ENCODE data around the gene CELF5.

The CELF5 gene

DNA sequence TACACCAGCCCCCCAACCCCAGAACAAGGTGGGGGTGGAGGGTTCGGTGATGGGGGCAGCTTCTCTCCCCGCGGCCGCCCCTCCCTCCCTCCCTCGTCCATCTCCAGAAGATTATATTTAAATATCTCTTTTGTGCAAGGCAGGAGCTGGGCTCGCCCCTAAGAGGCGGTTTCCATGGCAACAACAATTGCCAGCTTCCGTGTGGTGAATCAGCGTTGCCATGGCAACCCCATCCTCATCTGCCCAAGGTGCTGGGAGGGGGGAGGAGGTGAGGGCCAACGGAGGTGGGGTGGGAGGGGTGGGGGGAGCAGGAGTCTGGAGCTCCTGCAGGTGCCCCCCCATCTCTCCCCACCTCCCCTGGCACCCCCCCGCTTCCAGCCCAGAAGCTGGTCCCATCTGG, 46.4 kb downstream of the CELF5 start:
- no peaks in the 10 kb centered on the region for H3K9me3 ChIP-seq (ENCODE audit: control insufficient read depth, insufficient read depth, low read depth, low read length)
- TF ChIP-seq ZNF175 (tag by site-specific recombination; IDR thresholded peaks at IDR 0.05) (no peak), REPIN1 (tag by site-specific recombination; IDR thresholded peaks at IDR 0.05; ENCODE audit: low read depth) (no peak), EGR2 (tag by site-specific recombination; IDR thresholded peaks at IDR 0.05; ENCODE audit: low read depth) (no peak), OVOL3 (tag by site-specific recombination; IDR thresholded peaks at IDR 0.05) (no peak), SALL2 (tag by site-specific recombination; IDR thresholded peaks at IDR 0.05; ENCODE audit: borderline replicate concordance) (no peak)
- no peaks in the 10 kb centered on the region for H3K36me3 ChIP-seq (ENCODE audit: control insufficient read depth in 2 of 2, insufficient read depth in 1 of 2, low read length in 2 of 2)
- H3K27ac ChIP-seq (ENCODE audit: extremely low read depth, low read depth, low read length) = no peak overlapping the region
- POLR2A ChIA-PET = interaction anchor here (0.6 kb wide), 1 partner anchor 181 kb away, joined by 6 read pairs; no protein-coding TSS in a partner anchor
- no peak overlapping the region for H3K4me3 ChIP-seq (ENCODE audit: low read depth, low read length)
- peaks cover 2% of the 10 kb centered on the region; the same call in 1 of the 2 replicates for H3K4me1 ChIP-seq (ENCODE audit: control insufficient read depth, insufficient read depth, low read length)
- CTCF ChIA-PET = interaction anchor here (1.1 to 1.2 kb wide), 2 partner anchors 20 to 158 kb away, joined by 3 to 4 read pairs; no protein-coding TSS in a partner anchor

DNA sequence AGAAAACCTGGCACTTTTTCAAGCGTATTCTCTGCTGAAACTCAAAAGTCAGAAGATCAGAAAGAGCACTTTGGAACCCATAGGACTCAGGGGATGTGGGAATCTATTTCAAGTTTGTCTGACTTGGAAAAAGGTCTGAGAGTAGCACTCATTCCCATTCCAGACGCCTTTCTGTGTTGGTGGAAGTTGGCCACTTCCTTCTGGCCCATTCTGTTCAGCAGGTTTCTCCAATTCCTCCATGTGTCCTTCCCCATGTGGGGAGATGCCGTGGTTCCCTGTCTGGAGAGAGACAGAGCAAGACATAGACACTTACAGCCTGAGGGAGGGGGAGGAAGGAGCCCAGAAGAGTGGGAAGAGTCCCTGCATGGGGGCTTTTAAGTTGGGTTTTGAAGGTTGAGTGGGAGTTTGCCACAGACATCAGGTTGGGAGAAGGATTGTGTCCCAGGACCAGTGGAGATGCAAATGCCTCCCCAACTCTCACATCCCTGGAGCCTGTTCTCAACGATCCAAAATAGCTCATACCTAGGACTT, 48.0 kb downstream of the CELF5 start:
- H3K4me3 ChIP-seq (ENCODE audit: low read depth, low read length) = no peak overlapping the region
- ChIA-PET CTCF (interaction anchor here (0.6 to 1.1 kb wide), 2 partner anchors 20 to 129 kb away, joined by 3 to 4 read pairs; no protein-coding TSS in a partner anchor), POLR2A (interaction anchor here (0.5 kb wide), 1 partner anchor 11 kb away, joined by 3 read pairs; no protein-coding TSS in a partner anchor)
- no peak overlapping the region for H3K27ac ChIP-seq (ENCODE audit: extremely low read depth, low read depth, low read length)
- no peaks in the 10 kb centered on the region for H3K9me3 ChIP-seq (ENCODE audit: control insufficient read depth, insufficient read depth, low read depth, low read length)
- H3K4me1 ChIP-seq (ENCODE audit: control insufficient read depth, insufficient read depth, low read length) = no peaks in the 10 kb centered on the region
- no peaks in the 10 kb centered on the region for H3K36me3 ChIP-seq (ENCODE audit: control insufficient read depth in 2 of 2, insufficient read depth in 1 of 2, low read length in 2 of 2)
- peak; percentile 60 for TF ChIP-seq ZFP3 (tag by site-specific recombination; IDR thresholded peaks at IDR 0.05; ENCODE audit: low read depth)
- TF ChIP-seq, protein P1, sequence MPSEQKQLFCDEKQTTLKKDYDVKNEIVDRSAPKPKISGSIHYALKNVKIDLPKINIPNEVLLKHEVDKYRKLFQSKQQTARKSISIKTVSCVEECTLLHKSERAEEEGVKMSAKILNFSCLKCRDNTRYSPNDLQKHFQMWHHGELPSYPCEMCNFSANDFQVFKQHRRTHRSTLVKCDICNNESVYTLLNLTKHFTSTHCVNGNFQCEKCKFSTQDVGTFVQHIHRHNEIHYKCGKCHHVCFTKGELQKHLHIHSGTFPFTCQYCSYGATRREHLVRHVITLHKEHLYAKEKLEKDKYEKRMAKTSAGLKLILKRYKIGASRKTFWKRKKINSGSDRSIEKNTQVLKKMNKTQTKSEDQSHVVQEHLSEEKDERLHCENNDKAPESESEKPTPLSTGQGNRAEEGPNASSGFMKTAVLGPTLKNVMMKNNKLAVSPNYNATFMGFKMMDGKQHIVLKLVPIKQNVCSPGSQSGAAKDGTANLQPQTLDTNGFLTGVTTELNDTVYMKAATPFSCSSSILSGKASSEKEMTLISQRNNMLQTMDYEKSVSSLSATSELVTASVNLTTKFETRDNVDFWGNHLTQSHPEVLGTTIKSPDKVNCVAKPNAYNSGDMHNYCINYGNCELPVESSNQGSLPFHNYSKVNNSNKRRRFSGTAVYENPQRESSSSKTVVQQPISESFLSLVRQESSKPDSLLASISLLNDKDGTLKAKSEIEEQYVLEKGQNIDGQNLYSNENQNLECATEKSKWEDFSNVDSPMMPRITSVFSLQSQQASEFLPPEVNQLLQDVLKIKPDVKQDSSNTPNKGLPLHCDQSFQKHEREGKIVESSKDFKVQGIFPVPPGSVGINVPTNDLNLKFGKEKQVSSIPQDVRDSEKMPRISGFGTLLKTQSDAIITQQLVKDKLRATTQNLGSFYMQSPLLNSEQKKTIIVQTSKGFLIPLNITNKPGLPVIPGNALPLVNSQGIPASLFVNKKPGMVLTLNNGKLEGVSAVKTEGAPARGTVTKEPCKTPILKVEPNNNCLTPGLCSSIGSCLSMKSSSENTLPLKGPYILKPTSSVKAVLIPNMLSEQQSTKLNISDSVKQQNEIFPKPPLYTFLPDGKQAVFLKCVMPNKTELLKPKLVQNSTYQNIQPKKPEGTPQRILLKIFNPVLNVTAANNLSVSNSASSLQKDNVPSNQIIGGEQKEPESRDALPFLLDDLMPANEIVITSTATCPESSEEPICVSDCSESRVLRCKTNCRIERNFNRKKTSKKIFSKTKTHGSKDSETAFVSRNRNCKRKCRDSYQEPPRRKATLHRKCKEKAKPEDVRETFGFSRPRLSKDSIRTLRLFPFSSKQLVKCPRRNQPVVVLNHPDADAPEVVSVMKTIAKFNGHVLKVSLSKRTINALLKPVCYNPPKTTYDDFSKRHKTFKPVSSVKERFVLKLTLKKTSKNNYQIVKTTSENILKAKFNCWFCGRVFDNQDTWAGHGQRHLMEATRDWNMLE (tag by site-specific recombination; conservative IDR thresholded peaks at IDR 0.05; ENCODE audit: low read depth) = no peak

DNA sequence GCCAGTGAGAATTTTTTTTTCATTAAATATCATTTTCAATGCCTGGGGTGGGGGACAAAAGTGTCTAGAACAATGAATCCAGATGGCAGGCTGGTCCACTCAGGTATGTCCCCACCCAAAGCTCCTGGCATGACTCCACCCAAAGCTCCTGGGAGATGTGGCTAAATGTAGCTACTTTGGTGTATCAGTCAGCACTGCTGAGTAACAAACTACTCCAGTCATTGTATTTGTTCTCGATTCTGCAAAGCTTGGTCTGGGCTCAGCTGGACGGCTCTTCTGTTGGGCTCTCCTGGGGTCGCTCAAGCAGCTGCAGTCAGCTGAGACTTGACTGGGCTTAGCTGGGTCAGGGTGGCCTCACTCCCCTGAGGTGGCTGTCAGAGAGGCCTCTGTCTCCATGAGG, 48.5 kb downstream of the CELF5 start:
- Histone ChIP-seq H3K27ac (ENCODE audit: extremely low read depth, low read depth, low read length) (no peak overlapping the region), H3K9me3 (ENCODE audit: control insufficient read depth, insufficient read depth, low read depth, low read length) (no peaks in the 10 kb centered on the region), H3K4me1 (ENCODE audit: control insufficient read depth, insufficient read depth, low read length) (no peaks in the 10 kb centered on the region), H3K36me3 (ENCODE audit: control insufficient read depth in 2 of 2, insufficient read depth in 1 of 2, low read length in 2 of 2) (no peaks in the 10 kb centered on the region), H3K4me3 (ENCODE audit: low read depth, low read length) (no peak overlapping the region)
- ChIA-PET POLR2A (interaction anchor here (0.5 kb wide), 1 partner anchor 12 kb away, joined by 3 read pairs; no protein-coding TSS in a partner anchor), CTCF (interaction anchor here (0.6 to 1.1 kb wide), 2 partner anchors 20 to 130 kb away, joined by 3 to 4 read pairs; no protein-coding TSS in a partner anchor)
- TF ChIP-seq ZNF24 (tag by site-specific recombination; IDR thresholded peaks at IDR 0.05) = no peak
- TF ChIP-seq, protein P2, sequence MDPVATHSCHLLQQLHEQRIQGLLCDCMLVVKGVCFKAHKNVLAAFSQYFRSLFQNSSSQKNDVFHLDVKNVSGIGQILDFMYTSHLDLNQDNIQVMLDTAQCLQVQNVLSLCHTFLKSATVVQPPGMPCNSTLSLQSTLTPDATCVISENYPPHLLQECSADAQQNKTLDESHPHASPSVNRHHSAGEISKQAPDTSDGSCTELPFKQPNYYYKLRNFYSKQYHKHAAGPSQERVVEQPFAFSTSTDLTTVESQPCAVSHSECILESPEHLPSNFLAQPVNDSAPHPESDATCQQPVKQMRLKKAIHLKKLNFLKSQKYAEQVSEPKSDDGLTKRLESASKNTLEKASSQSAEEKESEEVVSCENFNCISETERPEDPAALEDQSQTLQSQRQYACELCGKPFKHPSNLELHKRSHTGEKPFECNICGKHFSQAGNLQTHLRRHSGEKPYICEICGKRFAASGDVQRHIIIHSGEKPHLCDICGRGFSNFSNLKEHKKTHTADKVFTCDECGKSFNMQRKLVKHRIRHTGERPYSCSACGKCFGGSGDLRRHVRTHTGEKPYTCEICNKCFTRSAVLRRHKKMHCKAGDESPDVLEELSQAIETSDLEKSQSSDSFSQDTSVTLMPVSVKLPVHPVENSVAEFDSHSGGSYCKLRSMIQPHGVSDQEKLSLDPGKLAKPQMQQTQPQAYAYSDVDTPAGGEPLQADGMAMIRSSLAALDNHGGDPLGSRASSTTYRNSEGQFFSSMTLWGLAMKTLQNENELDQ (tag by site-specific recombination; IDR thresholded peaks at IDR 0.05; ENCODE audit: low read depth) = no peak
- TF ChIP-seq, protein P3, sequence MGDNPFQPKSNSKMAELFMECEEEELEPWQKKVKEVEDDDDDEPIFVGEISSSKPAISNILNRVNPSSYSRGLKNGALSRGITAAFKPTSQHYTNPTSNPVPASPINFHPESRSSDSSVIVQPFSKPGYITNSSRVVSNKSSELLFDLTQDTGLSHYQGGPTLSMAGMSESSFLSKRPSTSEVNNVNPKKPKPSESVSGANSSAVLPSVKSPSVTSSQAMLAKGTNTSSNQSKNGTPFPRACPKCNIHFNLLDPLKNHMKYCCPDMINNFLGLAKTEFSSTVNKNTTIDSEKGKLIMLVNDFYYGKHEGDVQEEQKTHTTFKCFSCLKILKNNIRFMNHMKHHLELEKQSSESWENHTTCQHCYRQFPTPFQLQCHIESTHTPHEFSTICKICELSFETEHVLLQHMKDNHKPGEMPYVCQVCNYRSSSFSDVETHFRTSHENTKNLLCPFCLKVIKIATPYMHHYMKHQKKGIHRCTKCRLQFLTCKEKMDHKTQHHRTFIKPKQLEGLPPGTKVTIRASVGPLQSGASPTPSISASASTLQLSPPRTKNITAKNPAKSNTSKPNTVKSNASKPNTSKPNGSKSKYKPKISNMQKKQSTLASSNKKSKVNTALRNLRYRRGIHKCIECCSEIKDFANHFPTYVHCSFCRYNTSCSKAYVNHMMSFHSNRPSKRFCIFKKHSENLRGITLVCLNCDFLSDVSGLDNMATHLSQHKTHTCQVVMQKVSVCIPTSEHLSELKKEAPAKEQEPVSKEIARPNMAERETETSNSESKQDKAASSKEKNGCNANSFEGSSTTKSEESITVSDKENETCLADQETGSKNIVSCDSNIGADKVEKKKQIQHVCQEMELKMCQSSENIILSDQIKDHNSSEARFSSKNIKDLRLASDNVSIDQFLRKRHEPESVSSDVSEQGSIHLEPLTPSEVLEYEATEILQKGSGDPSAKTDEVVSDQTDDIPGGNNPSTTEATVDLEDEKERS (tag by site-specific recombination; IDR thresholded peaks at IDR 0.05) = peak; percentile 71; the same call in 1 of the 2 replicates
- 0 out of 2 replicates have a peak, but pooled peaks have one; percentile 20 for TF ChIP-seq KLF8 (tag by site-specific recombination; IDR thresholded peaks at IDR 0.05)
- TF ChIP-seq ZNF768 (tag by site-specific recombination; IDR thresholded peaks at IDR 0.05) = no peak
- no peak for TF ChIP-seq ZNF677 (tag by site-specific recombination; IDR thresholded peaks at IDR 0.05)
- peak; percentile 45; the same call in 1 of the 2 replicates for TF ChIP-seq TRIM28 (IDR thresholded peaks at IDR 0.05; ENCODE audit: borderline replicate concordance, low read length)
- TF ChIP-seq ZNF423 (tag by site-specific recombination; IDR thresholded peaks at IDR 0.05) = no peak
- TF ChIP-seq RBAK (tag by site-specific recombination; IDR thresholded peaks at IDR 0.05) = peak; percentile 95
- peak; percentile 45 for TF ChIP-seq SETDB1 (IDR thresholded peaks at IDR 0.05; ENCODE audit: insufficient read length, low read length)
